Pons (tissue), 1 donor: ENCODE results near the gene VDR.

Experiments used
- DNase-seq: peaks from one replicate; pipeline ENCODE4 v3.0.0-alpha.2; 2016; ENCODE audit warnings: low spot score

VDR gene

GRCh38 chr12:47904713-47905709 lies at the start of gene VDR:
TSS of gene VDR (minus strand) at chr12:47904994. CDS start at chr12:47879113, 25,881 bp downstream.
- peak; percentile 17 for DNase-seq

GRCh38 chr12:47954058-47954457 lies 49.3 kb upstream of the VDR start:
- DNase-seq, result no peak

- no peak for DNase-seq
These were observed 46.2 kb upstream of the VDR start for GRCh38 chr12:47950856-47951468.

- DNase-seq, result peak; percentile 26
These were observed 44.9 kb upstream of the VDR start for GRCh38 chr12:47949441-47950341.

- no peak for DNase-seq
These were observed 42.5 kb upstream of the VDR start for GRCh38 chr12:47947341-47947740.

GRCh38 chr12:47946413-47947323 lies 41.9 kb upstream of the VDR start:
- DNase-seq, result no peak

- no peak for DNase-seq
These were observed 40.5 kb upstream of the VDR start for GRCh38 chr12:47945341-47945728.

GRCh38 chr12:47944685-47945340 lies 40.0 kb upstream of the VDR start:
- DNase-seq, result no peak

- DNase-seq, result no peak
These were observed 39.0 kb upstream of the VDR start for GRCh38 chr12:47943623-47944340.

- no peak for DNase-seq
These were observed 37.9 kb upstream of the VDR start for GRCh38 chr12:47942614-47943225.

GRCh38 chr12:47941871-47942613 lies 37.2 kb upstream of the VDR start:
- no peak for DNase-seq

GRCh38 chr12:47941475-47941780 lies 36.6 kb upstream of the VDR start:
- DNase-seq, result no peak

GRCh38 chr12:47940773-47941474 lies 36.1 kb upstream of the VDR start:
- no peak for DNase-seq

GRCh38 chr12:47939009-47939601 lies 34.3 kb upstream of the VDR start:
- no peak for DNase-seq

GRCh38 chr12:47938594-47938993 lies 33.8 kb upstream of the VDR start:
- DNase-seq, result no peak

GRCh38 chr12:47938093-47938492 lies 33.3 kb upstream of the VDR start:
- no peak for DNase-seq

- DNase-seq, result peak; percentile 1
These were observed 30.4 kb upstream of the VDR start for GRCh38 chr12:47935184-47935583.

- no peak for DNase-seq
These were observed 26.4 kb upstream of the VDR start for GRCh38 chr12:47931187-47931586.
